Subcutaneous adipose tissue (tissue), 4 donors: ENCODE data around the gene TMEM89. TPM values are rescaled to one million over a fixed set of nuclear protein-coding genes. Genes with fewer than 3 reads are reported as not detected.

ENCODE experiments used
- CTCF ChIP-seq: fragments of 450-650 bp; IDR thresholded peaks from one replicate; pipeline ENCODE4 v1.5.1; 2016; ENCODE audit warnings: low read depth, mild to moderate bottlenecking, control low read depth, antibody characterized with exemption, moderate library complexity
- total RNA-seq, 4 donors: library from RNA; depleted of rRNA; stranded (reverse); fragments of >200 nt; gene quantifications; one replicate each; pipeline ENCODE4 v1.1.0, GENCODE V29; 2016

The TMEM89 gene
- total RNA-seq, 4 donors from 2014 or later = not detected

- no peak for TF ChIP-seq CTCF
Measured at GRCh38 chr3:48607519-48607918, 14.1 kb downstream of the TMEM89 start.

GRCh38 chr3:48601622-48601994 is 20.0 kb downstream of the TMEM89 start:
- no peak for TF ChIP-seq CTCF

GRCh38 chr3:48600711-48601621 is 20.6 kb downstream of the TMEM89 start:
- TF ChIP-seq CTCF = no peak

GRCh38 chr3:48599509-48600285 is 21.9 kb downstream of the TMEM89 start:
- no peak for TF ChIP-seq CTCF

- no peak for TF ChIP-seq CTCF
Measured at GRCh38 chr3:48599077-48599501, 22.5 kb downstream of the TMEM89 start.

- no peak for TF ChIP-seq CTCF
Measured at GRCh38 chr3:48598323-48599076, 23.1 kb downstream of the TMEM89 start.
